CD4-positive, alpha-beta T cell (primary cell): Measurements from ENCODE around the gene PUSL1. TPM values are rescaled to one million over a fixed set of nuclear protein-coding genes. Genes with fewer than 3 reads are reported as not detected.

Source experiments
- ATAC-seq: fragments of 200-7000 bp; cut with Tn5 transposase; one replicate; pipeline ENCODE4 v1.10.0; 2022; ENCODE audit warnings: mild to moderate bottlenecking; ENCODE audit not compliant: poor library complexity
- CTCF ChIA-PET: fragments of 350-600 bp; sonication (Branson Sonifier 250); formaldehyde crosslinking; loops from one replicate; lab custom pipeline; 2021; ENCODE audit warnings: antibody characterized with exemption, inconsistent platforms; lab: Charles Lee
- POLR2A ChIA-PET: fragments of 350-600 bp; sonication (Branson Sonifier 250); formaldehyde crosslinking; loops from one replicate; lab custom pipeline; 2021; ENCODE audit warnings: antibody characterized with exemption, inconsistent platforms; lab: Charles Lee
- DNase-seq, 14 experiments: peaks; one replicate each; pipeline ENCODE4 v3.0.0-alpha.2; 2013 to 2020; ENCODE audit warnings: mixed read lengths in 2 of 14
- H3K27ac ChIP-seq, 2 donors: one replicate each; pipeline versions ENCODE4 v1.5.1 to v1.7.0; 2013; ENCODE audit warnings: low read length in 2 of 2, low read depth in 1 of 2, mild to moderate bottlenecking in 1 of 2
- H3K27me3 ChIP-seq, 2 experiments: 1 replicate in 1 of 2; 2 replicates in 1 of 2; pipeline versions ENCODE4 v1.6.1 to v1.7.0; 2013; ENCODE audit warnings: low read length in 2 of 2, control low read depth in 1 of 2, mild to moderate bottlenecking in 1 of 2, moderate library complexity in 1 of 2; ENCODE audit not compliant: insufficient read depth in 2 of 2, control insufficient read depth in 1 of 2
- H3K36me3 ChIP-seq: one replicate; pipeline ENCODE4 v1.6.1; 2013; ENCODE audit warnings: low read length, control low read depth; ENCODE audit not compliant: insufficient read depth
- H3K4me1 ChIP-seq: one replicate; pipeline ENCODE4 v1.6.1; 2013; ENCODE audit warnings: low read length, control low read depth; ENCODE audit not compliant: insufficient read depth
- H3K4me3 ChIP-seq: one replicate; pipeline ENCODE4 v1.5.1; 2013; ENCODE audit warnings: mild to moderate bottlenecking, low read length, moderate library complexity
- H3K9me3 ChIP-seq, 2 experiments: 1 replicate in 1 of 2; 2 replicates in 1 of 2; pipeline versions ENCODE4 v1.6.1 to v1.7.0; 2013; ENCODE audit warnings: low read length in 2 of 2, mild to moderate bottlenecking in 2 of 2, control low read depth in 1 of 2, moderate library complexity in 1 of 2; ENCODE audit not compliant: control insufficient read depth in 1 of 2, insufficient read depth in 1 of 2
- H3K27ac Mint-ChIP-seq: one replicate; pipeline ENCODE4 v1.8.0; 2020; ENCODE audit warnings: mixed read lengths
- H3K27me3 Mint-ChIP-seq: one replicate; pipeline ENCODE4 v1.8.0; 2021; ENCODE audit warnings: mixed read lengths
- H3K36me3 Mint-ChIP-seq: one replicate; pipeline ENCODE4 v1.8.0; 2021; ENCODE audit warnings: low read depth, mixed read lengths
- H3K4me1 Mint-ChIP-seq: one replicate; pipeline ENCODE4 v1.8.0; 2021; ENCODE audit warnings: low read depth, mixed read lengths
- H3K4me3 Mint-ChIP-seq: one replicate; pipeline ENCODE4 v1.8.0; 2020; ENCODE audit warnings: mild to moderate bottlenecking, mixed read lengths
- H3K9me3 Mint-ChIP-seq: one replicate; pipeline ENCODE4 v1.8.0; 2020; ENCODE audit warnings: mixed read lengths
- intact Hi-C, 2 experiments: fragments of 100-400 bp; cut with DNase I in 1 of 2; cut with micrococcal nuclease in 1 of 2; formaldehyde crosslinking; loops; one replicate each; pipeline versions ENCODE4 v1.15.1 to v1.9.0; 2023 to 2025; cut with DNase I, micrococcal nuclease
- polyA plus RNA-seq, 2 donors: library from polyadenylated mRNA; unstranded; fragments of 120-200 nt; gene quantifications; one replicate each; pipeline ENCODE4 v1.2.1, GENCODE V29; 2013
- total RNA-seq, 174 experiments: library from RNA in 2 of 174; stranded (reverse) in 2 of 174; gene quantifications; one replicate each; pipeline ENCODE4 v1.2.3 and lab custom pipeline; 2021 to 2026
- TF ChIP-seq, protein P1 (sequence below): fragments of 200-600 bp; IDR thresholded peaks from one replicate; pipeline ENCODE4 v1.8.0; 2022; ENCODE audit warnings: antibody characterized with exemption, mild to moderate bottlenecking

The PUSL1 gene, protein sequence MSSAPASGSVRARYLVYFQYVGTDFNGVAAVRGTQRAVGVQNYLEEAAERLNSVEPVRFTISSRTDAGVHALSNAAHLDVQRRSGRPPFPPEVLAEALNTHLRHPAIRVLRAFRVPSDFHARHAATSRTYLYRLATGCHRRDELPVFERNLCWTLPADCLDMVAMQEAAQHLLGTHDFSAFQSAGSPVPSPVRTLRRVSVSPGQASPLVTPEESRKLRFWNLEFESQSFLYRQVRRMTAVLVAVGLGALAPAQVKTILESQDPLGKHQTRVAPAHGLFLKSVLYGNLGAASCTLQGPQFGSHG
- total RNA-seq (10 to 100 TPM; 18.1 to 19.2 TPM), total RNA-seq (lab: John Stamatoyannopoulos, UW) (8.3 to 37.3 (median 17.6) reads per million in 172 experiments)
- polyA plus RNA-seq (2013, experiment 1 of 2) = 11.6 TPM
- 9.8 TPM for polyA plus RNA-seq (2013, experiment 2 of 2)

DNA sequence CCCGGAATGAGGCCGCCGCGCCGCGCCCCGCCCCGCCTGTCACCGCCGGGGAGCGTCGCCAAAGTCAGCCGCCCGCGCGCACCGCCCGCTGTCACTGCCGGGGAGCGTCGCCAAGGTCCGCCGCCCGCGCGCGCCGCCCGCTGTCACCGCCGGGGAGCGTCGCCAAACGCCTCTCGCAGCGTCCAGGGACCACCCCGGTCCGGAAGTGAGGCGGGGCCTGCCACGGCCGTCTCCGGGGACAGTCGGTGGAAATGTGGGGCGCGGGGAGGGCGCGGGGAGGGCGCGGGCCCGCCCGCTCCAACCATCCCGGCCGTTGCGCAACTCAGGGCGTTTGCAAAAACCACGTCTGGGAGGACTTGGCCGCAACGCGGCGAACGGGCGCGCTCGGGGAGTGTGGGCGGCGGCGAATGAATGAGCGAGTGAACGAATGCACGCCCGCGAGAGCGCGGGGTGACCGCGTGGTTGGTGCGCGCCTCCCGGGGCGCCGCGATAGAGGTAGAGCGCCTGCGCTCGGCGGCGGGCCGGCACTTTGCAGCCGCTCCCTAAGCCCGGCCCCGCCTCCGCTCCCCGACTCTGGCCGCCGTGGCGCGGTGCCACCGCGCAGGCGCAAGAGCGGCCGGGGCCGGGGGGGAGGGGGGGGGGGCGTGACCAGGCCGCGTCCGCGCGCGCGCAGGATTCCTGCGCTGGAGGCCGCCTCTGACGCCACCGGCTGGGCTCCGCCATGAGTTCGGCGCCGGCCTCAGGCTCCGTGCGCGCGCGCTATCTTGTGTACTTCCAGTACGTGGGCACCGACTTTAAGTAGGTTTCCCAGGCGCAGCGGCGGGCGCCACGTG is at the start of gene PUSL1, which contains the start of gene ACAP3:
PUSL1 (plus strand) TSS at position 675 of the 833 bp plus-strand sequence; CDS start at position 722, 47 bp downstream.
ACAP3 (minus strand) TSS at position 8 of the 833 bp plus-strand sequence. CDS start 115 bp downstream, outside the sequence.
- Mint-ChIP-seq H3K36me3 (peaks cover 18% of the 10 kb centered on the region), H3K27ac (peak within 1 kb of the TSS; percentile 87), H3K4me1 (peaks cover 25% of the 10 kb centered on the region), H3K27me3 (no peaks in the 10 kb centered on the region), H3K4me3 (peak within 1 kb of the TSS; percentile 93), H3K9me3 (no peaks in the 10 kb centered on the region)
- Histone ChIP-seq H3K4me1 (peaks cover 46% of the 10 kb centered on the region), H3K36me3 (peaks cover 28% of the 10 kb centered on the region), H3K27me3 (no peaks in the 10 kb centered on the region), H3K27ac (peak within 1 kb of the TSS; percentile 76 to 88), H3K4me3 (peak within 1 kb of the TSS; percentile 70), H3K9me3 (no peaks in the 10 kb centered on the region)
- TF ChIP-seq, protein P1, sequence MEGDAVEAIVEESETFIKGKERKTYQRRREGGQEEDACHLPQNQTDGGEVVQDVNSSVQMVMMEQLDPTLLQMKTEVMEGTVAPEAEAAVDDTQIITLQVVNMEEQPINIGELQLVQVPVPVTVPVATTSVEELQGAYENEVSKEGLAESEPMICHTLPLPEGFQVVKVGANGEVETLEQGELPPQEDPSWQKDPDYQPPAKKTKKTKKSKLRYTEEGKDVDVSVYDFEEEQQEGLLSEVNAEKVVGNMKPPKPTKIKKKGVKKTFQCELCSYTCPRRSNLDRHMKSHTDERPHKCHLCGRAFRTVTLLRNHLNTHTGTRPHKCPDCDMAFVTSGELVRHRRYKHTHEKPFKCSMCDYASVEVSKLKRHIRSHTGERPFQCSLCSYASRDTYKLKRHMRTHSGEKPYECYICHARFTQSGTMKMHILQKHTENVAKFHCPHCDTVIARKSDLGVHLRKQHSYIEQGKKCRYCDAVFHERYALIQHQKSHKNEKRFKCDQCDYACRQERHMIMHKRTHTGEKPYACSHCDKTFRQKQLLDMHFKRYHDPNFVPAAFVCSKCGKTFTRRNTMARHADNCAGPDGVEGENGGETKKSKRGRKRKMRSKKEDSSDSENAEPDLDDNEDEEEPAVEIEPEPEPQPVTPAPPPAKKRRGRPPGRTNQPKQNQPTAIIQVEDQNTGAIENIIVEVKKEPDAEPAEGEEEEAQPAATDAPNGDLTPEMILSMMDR = no peak
- intact Hi-C loops = loop anchor here (1.0 to 10.0 kb wide), 8 partner anchors 16 to 273 kb away; partner anchors contain the start of genes AURKAIP1 (in 2 of the 2), C1orf159 (in 1 of the 2), CPTP (in 1 of the 2) and DVL1 (in 1 of the 2)
- ATAC-seq (peak; percentile 74), DNase-seq (peak; percentile 77 to 96 (median 86))
- POLR2A ChIA-PET = no interaction called here
- CTCF ChIA-PET = no interaction called here

DNA sequence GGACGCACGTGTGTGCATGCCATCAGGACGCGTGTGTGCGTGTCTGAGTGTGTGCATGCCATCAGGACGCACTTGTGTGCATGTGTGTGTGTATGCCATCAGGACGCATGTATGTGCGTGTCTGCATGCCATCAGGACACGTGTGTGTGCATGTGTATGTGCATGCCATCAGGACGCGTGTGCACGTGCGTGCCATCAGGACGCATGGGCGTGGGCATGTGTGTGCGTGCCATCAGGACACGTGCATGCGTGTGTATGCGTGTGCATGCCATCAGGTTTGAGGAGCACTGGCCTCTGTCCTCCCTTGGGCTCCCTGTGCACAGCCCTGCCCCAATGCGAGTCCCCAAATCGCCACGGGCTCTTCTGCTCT is 49.3 kb upstream of the PUSL1 start:
- H3K9me3 Mint-ChIP-seq = no peaks in the 10 kb centered on the region

DNA sequence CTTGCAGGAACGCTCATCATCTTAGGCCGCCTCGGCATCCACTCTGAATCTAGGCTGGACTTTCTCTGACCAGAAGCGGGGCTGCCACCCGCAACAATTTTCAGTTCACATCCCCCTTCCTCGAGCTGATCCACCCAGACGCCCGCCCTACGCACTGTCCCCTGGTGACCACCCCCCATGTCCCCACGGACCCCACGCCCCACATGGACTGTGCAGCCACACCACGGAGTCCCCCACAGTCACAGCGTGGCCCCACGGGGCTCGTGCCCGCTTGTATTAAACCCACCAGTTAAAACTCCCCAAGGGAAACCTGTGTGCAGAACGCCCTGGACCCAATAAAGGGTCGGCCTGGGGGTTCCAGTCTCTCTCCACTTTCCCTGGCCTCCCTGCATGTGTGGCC is 48.9 kb upstream of the PUSL1 start:
- POLR2A ChIA-PET = no interaction called here
- DNase-seq (no peak), ATAC-seq (no peak)
- Mint-ChIP-seq H3K36me3 (peaks cover 60% of the 10 kb centered on the region), H3K4me1 (peaks cover 13% of the 10 kb centered on the region), H3K27ac (no peak overlapping the region), H3K9me3 (no peaks in the 10 kb centered on the region), H3K4me3 (no peak overlapping the region), H3K27me3 (no peaks in the 10 kb centered on the region)
- Histone ChIP-seq H3K36me3 (peaks cover 68% of the 10 kb centered on the region), H3K27ac (no peak overlapping the region), H3K4me1 (peaks cover 18% of the 10 kb centered on the region), H3K27me3 (no peaks in the 10 kb centered on the region), H3K4me3 (no peak overlapping the region), H3K9me3 (no peaks in the 10 kb centered on the region)
- TF ChIP-seq, protein P1 = no peak
- intact Hi-C loops = no loop called here
- CTCF ChIA-PET = no interaction called here

More for the DNA sequence above, 49.3 kb upstream of the PUSL1 start:
- H3K36me3 Mint-ChIP-seq = peaks cover 57% of the 10 kb centered on the region
- Histone ChIP-seq H3K4me3 (no peak overlapping the region), H3K9me3 (no peaks in the 10 kb centered on the region), H3K36me3 (peaks cover 69% of the 10 kb centered on the region), H3K4me1 (peaks cover 18% of the 10 kb centered on the region), H3K27me3 (no peaks in the 10 kb centered on the region), H3K27ac (no peak overlapping the region)
- H3K4me3 Mint-ChIP-seq = no peak overlapping the region
- TF ChIP-seq, protein P1 = no peak
- no peaks in the 10 kb centered on the region for H3K27me3 Mint-ChIP-seq
- ChIA-PET POLR2A (no interaction called here), CTCF (no interaction called here)
- intact Hi-C loops = no loop called here
- DNase-seq (no peak), ATAC-seq (no peak)
- H3K4me1 Mint-ChIP-seq = peaks cover 13% of the 10 kb centered on the region
- no peak overlapping the region for H3K27ac Mint-ChIP-seq
